OCI-M1 (cell line): ENCODE results near the gene HS6ST3.

Experiments
- DNase-seq: peaks from one replicate; lab custom pipeline; 2025; lab: John Stamatoyannopoulos, UW

HS6ST3 gene

GRCh38 chr13:96793404-96793755 lies 703.5 kb downstream of the HS6ST3 start:
- DNase-seq: no peak

GRCh38 chr13:96794669-96795068 lies 704.8 kb downstream of the HS6ST3 start:
- no peak for DNase-seq

GRCh38 chr13:96795670-96796069 lies 705.8 kb downstream of the HS6ST3 start:
- no peak for DNase-seq

GRCh38 chr13:96796091-96796633 lies 706.3 kb downstream of the HS6ST3 start:
- peak; percentile 18 for DNase-seq

- DNase-seq: no peak
Observed at GRCh38 chr13:96797136-96797535, 707.2 kb downstream of the HS6ST3 start.

DNA sequence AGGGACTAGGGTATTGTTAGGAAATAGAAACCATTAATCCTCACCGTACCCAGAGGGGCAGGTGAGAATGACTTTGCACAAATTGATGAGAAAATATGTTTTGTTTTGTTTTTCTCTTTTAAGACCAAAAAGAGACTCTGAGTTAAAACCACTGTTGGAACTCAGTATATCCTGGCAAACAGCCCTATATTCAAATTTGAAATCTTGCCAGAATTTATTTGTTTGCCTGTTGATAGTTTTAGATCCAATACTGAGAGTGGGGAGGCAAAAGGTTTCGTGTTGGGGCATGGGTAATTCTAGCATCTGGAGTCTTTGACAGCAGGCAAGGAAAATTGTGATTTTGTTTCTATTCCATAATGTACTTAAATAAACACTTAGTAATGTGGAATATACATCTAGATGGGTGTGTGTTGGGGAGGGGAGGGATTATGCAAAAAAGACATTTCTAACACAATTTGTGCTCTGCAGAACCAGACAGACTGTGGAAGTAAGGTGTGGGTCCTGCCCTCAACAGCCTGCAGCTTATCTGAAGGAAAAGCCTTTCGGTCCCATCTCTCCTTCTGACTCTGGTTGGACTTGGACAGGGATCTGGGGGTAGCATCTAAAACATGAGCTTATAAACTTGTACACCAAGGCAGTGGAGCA lies 713.7 kb downstream of the HS6ST3 start:
- no peak for DNase-seq

- no peak for DNase-seq
Observed at GRCh38 chr13:96804174-96804573, 714.3 kb downstream of the HS6ST3 start.

GRCh38 chr13:96806746-96807145 lies 716.8 kb downstream of the HS6ST3 start:
- DNase-seq: no peak

GRCh38 chr13:96809366-96810096 lies 719.6 kb downstream of the HS6ST3 start:
- peak; percentile 37 for DNase-seq

DNA sequence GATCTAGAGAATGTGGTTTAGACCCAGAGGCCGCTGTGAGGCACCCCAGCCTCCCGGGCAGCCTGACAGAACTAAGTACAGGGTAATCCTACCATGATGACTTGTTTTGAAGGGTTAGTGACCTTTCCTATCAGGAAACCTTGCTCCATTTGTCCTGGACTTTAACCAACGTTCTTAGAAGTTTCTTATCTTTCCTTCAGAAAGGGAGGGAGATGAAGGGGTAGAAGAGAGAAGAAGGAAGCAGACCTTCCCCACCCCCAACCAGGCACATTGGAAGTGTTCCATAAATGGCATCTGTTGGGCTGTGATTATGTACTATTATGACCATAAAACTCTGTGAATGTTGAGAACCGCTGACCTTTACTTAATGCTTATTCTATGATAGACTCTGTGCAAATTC lies 720.2 kb downstream of the HS6ST3 start:
- peak; percentile 61 for DNase-seq

- DNase-seq: no peak
Observed at GRCh38 chr13:96811049-96811448, 721.1 kb downstream of the HS6ST3 start.

DNA sequence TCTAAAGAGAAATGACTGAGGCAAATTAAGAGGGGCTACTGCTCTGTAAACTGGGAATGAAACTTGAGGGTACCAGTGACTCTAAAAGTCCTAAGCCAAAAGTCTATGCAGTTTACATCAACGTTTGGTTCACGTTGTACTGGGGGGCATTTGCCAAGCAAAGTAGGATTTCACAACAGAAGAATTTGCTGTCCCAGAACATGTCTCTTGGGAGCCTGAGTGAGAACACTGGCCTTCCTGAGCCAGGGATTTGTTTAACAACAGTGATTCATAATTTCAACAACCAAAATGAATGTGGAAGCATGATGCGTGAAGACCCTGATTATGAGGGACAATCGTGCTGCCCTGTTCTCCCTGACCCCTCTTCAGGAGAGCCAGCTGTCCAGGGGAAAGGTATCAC lies 726.4 kb downstream of the HS6ST3 start:
- DNase-seq: no peak

DNA sequence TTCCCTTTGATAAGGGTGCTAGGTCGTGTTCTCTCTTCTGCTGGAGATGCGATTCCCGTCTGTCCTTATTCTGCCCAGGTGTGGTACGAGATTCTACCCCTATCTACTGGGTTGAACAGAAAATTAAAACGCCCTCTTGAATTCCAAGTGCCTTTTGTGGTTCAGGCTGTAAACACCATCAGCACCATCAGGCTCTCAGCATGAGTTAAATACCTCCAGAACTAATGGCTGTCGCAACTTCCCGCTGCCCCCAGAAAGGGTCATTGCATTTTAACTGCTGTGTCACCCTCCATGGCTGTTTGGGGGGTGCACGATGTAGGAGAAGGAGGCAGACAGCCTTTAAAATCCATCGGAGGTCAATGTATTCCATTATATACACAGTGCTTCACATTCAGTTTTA lies 727.0 kb downstream of the HS6ST3 start:
- DNase-seq: no peak

- DNase-seq: peak; percentile 60
Observed at GRCh38 chr13:96817336-96817941, 727.5 kb downstream of the HS6ST3 start.

DNA sequence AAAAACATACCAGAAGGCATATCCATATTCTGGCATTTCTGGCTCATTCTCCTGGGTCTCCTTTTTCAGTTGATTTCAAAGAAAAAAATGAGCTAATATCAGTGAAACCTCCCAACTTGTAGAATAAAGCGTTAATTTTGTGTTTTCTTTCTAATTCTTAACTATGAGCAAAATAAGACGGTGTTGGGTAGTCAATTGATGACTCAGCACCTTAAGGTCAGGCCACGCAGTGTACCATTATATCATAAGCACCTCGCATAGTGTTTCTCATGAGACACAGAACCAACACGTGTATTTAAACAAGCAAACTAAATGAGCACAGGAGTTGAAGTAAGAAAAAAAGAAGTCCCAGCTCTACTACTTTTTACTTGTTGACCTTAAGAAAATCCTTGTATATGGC lies 729.5 kb downstream of the HS6ST3 start:
- DNase-seq: no peak

GRCh38 chr13:96821381-96821780 lies 731.5 kb downstream of the HS6ST3 start:
- DNase-seq: no peak

GRCh38 chr13:96821971-96822370 lies 732.1 kb downstream of the HS6ST3 start:
- DNase-seq: peak; percentile 75

- DNase-seq: peak; percentile 62
Observed at GRCh38 chr13:96822895-96823294, 733.0 kb downstream of the HS6ST3 start.

DNA sequence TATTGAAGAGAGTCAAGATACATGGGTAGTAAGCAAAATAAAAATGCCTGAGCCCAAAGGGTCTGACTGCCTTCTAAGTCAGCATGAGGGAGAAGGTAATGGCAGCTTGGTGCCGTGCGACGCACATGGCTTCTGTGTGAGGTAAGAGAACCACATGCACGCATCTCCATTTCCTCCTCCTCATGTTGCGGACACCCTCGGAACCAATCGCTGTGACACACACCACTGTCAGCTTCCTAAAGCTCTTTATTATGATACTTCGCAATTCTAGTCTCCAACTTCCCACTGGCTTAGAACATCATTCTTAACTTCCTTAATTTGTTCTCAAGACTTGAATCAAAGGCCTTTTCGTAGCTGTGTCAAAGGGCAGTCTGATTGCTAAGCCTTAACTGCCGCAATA lies 734.2 kb downstream of the HS6ST3 start:
- DNase-seq: peak; percentile 69

- no peak for DNase-seq
Observed at GRCh38 chr13:96825653-96826052, 735.7 kb downstream of the HS6ST3 start.

DNA sequence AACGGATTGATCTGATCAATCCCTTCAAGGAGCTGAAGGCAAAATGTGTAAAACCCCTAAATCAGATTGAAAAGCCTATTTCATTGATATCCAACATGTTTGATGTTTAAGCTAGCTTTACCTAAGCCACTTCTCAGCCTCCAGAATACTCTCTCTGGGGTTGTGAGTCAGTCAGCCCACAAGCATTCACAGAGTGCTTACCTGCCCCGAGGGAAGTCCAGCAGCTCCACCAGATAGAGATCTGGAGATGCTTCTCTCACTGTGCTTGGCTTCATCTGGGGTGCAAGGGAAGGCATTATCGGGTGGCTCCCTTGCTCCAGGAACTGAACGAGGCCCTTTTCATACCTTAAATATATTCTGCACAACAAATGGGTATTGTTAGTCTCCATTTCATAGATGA lies 744.7 kb downstream of the HS6ST3 start:
- no peak for DNase-seq

GRCh38 chr13:96835546-96835945 lies 745.6 kb downstream of the HS6ST3 start:
- DNase-seq: no peak

GRCh38 chr13:96836733-96837132 lies 746.8 kb downstream of the HS6ST3 start:
- DNase-seq: no peak
